MM.1S (cell line): Measurements from ENCODE around the gene AKT1S1.

Experiments
- DNase-seq: peaks from one replicate; pipeline ENCODE4 v3.0.0-alpha.2; 2015
- H2AFZ ChIP-seq: fragments of 300-600 bp; sonication (generic); 2 replicates; pipeline ENCODE4 v1.6.0; 2016; ENCODE audit warnings: antibody characterized with exemption, low read length
- H3F3A ChIP-seq: fragments of 300-600 bp; sonication (generic); 2 replicates; pipeline ENCODE4 v1.6.1; 2016; ENCODE audit warnings: mild to moderate bottlenecking, antibody characterized with exemption, low read length, moderate library complexity, mixed read lengths; ENCODE audit not compliant: insufficient read depth
- H3K27ac ChIP-seq: fragments of 300-600 bp; sonication (generic); 2 replicates; pipeline ENCODE4 v1.5.1; 2016; ENCODE audit warnings: mild to moderate bottlenecking, low read length
- H3K27me3 ChIP-seq: fragments of 300-600 bp; sonication (generic); replicated peaks from 2 replicates; pipeline ENCODE4 v1.6.0; 2016; ENCODE audit warnings: low read length; ENCODE audit not compliant: insufficient read depth
- H3K36me3 ChIP-seq: fragments of 300-600 bp; sonication (generic); replicated peaks from 2 replicates; pipeline ENCODE4 v1.6.1; 2016; ENCODE audit warnings: mild to moderate bottlenecking, low read length, mixed read lengths; ENCODE audit not compliant: insufficient read depth
- H3K4me1 ChIP-seq: fragments of 300-600 bp; sonication (generic); 2 replicates; pipeline ENCODE4 v1.6.1; 2016; ENCODE audit warnings: low read length, mixed read lengths
- H3K4me2 ChIP-seq: fragments of 300-600 bp; sonication (generic); 2 replicates; pipeline ENCODE4 v1.6.0; 2016; ENCODE audit warnings: low read depth, low read length
- H3K4me3 ChIP-seq: fragments of 300-600 bp; sonication (generic); 2 replicates; pipeline ENCODE4 v1.5.1; 2016; ENCODE audit warnings: low read length, mixed read lengths
- H3K79me2 ChIP-seq: fragments of 300-600 bp; sonication (generic); 2 replicates; pipeline ENCODE4 v1.6.1; 2016; ENCODE audit warnings: mixed run types, low read length, mixed read lengths
- H3K9ac ChIP-seq: fragments of 300-600 bp; sonication (generic); 2 replicates; pipeline ENCODE4 v1.6.1; 2016; ENCODE audit warnings: low read length, mixed read lengths
- H3K9me2 ChIP-seq: fragments of 300-600 bp; sonication (generic); replicated peaks from 2 replicates; pipeline ENCODE4 v1.6.1; 2016; ENCODE audit warnings: mild to moderate bottlenecking, low read length, mixed read lengths; ENCODE audit not compliant: insufficient read depth
- H3K9me3 ChIP-seq: fragments of 300-600 bp; sonication (generic); replicated peaks from 2 replicates; pipeline ENCODE4 v1.6.1; 2016; ENCODE audit warnings: mild to moderate bottlenecking, low read length, mixed read lengths; ENCODE audit not compliant: insufficient read depth
- H4K20me1 ChIP-seq: fragments of 300-600 bp; sonication (generic); 2 replicates; pipeline ENCODE4 v1.6.1; 2016; ENCODE audit warnings: mild to moderate bottlenecking, low read length, moderate library complexity, mixed read lengths; ENCODE audit not compliant: insufficient read depth
- EZH2 ChIP-seq: fragments of 300-600 bp; sonication (generic); optimal IDR thresholded peaks from 2 replicates; pipeline ENCODE3; 2017; ENCODE audit warnings: low read depth, mild to moderate bottlenecking, antibody characterized with exemption, low read length, mixed read lengths
- EZH2phosphoT487 ChIP-seq: fragments of 300-600 bp; sonication (generic); IDR thresholded peaks from 2 replicates; pipeline ENCODE4 v1.6.1; 2018; ENCODE audit warnings: antibody characterized with exemption, low read length
- TF ChIP-seq, protein P1 (sequence below): fragments of 300-600 bp; sonication (generic); IDR thresholded peaks from 2 replicates; pipeline ENCODE4 v1.5.1; 2016; ENCODE audit warnings: antibody characterized with exemption, low read length, mixed read lengths

AKT1S1 gene

DNA sequence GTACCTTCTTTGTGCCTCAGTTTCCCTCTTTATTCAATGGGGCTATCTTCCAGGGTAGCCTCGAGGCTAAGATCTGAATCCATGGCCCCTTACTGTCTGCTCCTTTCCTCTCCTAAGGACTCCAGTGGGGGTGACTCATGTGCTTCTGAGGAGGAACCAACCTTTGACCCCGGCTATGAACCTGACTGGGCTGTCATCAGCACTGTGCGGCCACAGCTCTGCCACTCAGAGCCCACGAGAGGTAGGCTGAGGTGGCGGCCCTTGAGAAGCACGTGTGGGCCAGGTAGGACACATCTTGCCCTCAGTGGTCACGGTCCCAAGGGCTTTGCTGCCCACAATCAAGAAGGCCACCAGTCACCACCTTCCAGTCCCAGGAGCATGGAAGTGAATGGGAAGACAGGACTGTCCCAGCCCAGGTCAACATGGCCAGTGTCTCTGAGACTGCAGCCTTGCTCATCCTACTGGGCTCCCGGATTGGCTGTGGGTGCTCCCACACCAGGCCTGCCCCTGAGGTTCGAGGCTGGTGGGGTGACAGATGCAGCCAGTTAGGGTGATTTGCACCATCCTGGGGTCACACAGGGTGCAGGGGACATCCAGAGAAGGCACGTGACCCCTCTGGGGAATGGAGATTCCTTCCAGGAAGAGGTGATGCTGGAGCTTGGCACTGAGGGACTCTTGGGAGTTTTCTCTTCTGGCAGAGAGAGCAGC, 3.2 kb upstream of the AKT1S1 start:
- Histone ChIP-seq H3K4me1 (peaks cover 3% of the 10 kb centered on the region; the same call in 1 of the 2 replicates), H3K9ac (no peak overlapping the region)
- TF ChIP-seq, protein P1, sequence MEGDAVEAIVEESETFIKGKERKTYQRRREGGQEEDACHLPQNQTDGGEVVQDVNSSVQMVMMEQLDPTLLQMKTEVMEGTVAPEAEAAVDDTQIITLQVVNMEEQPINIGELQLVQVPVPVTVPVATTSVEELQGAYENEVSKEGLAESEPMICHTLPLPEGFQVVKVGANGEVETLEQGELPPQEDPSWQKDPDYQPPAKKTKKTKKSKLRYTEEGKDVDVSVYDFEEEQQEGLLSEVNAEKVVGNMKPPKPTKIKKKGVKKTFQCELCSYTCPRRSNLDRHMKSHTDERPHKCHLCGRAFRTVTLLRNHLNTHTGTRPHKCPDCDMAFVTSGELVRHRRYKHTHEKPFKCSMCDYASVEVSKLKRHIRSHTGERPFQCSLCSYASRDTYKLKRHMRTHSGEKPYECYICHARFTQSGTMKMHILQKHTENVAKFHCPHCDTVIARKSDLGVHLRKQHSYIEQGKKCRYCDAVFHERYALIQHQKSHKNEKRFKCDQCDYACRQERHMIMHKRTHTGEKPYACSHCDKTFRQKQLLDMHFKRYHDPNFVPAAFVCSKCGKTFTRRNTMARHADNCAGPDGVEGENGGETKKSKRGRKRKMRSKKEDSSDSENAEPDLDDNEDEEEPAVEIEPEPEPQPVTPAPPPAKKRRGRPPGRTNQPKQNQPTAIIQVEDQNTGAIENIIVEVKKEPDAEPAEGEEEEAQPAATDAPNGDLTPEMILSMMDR: no peak
- no peak for TF ChIP-seq EZH2
- no peak for TF ChIP-seq EZH2phosphoT487

DNA sequence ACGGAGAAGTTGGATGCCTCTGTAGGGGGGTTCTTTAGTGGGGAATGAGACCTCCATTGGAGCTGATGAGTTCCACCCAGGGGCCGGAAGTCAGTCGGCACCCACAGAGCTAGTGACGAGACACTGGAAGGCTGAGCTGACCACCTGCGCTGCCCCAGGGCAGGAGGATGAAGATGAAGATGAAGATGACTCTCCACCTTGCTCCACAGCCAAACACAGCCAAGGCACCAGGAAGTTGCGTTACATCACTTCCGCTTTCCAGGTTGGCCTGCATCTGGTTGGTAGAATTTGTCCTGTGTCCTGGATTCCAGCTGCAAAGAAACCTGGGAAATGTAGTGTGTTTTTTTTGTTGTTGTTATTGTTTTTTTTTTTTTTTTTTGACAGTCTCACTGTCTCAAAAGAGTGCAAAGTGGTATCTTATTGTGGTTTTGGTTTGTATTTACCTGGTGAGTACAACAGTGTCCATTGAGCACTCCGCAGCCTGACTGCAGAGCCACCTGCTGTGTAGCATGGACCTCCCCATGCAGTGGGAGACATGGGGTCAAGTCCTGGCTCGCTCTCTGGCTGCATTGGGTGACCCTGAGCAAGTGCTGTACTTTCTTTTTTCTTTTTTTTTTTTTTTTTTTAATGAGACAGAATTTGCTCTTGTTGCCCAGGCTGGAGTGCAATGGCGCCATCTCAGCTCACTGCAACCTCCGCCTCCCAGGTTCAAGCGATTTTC, 2.2 kb upstream of the AKT1S1 start:
- Histone ChIP-seq H3K9me3 (no peaks in the 10 kb centered on the region), H3K9ac (no peak overlapping the region), H4K20me1 (no peaks in the 10 kb centered on the region), H3K4me3 (no peak overlapping the region), H2AFZ (no peak overlapping the region), H3K36me3 (no peaks in the 10 kb centered on the region; the same call in 1 of the 2 replicates), H3K79me2 (peaks cover 36% of the 10 kb centered on the region), H3K27ac (no peak overlapping the region), H3K9me2 (no peaks in the 10 kb centered on the region), H3K4me2 (no peak overlapping the region), H3K4me1 (peaks cover 4% of the 10 kb centered on the region; the same call in 1 of the 2 replicates), H3K27me3 (no peaks in the 10 kb centered on the region), H3F3A (peaks cover 4% of the 10 kb centered on the region; the same call in 1 of the 2 replicates)
- no peak for TF ChIP-seq EZH2phosphoT487
- no peak for TF ChIP-seq EZH2
- TF ChIP-seq, protein P1: no peak
- DNase-seq: no peak

More for the DNA sequence above, 3.2 kb upstream of the AKT1S1 start:
- Histone ChIP-seq H3K9me2 (no peaks in the 10 kb centered on the region), H3K4me3 (no peak overlapping the region), H3F3A (peaks cover 4% of the 10 kb centered on the region; the same call in 1 of the 2 replicates), H4K20me1 (no peaks in the 10 kb centered on the region), H2AFZ (no peak overlapping the region), H3K27ac (no peak overlapping the region), H3K79me2 (peaks cover 27% of the 10 kb centered on the region), H3K9me3 (no peaks in the 10 kb centered on the region), H3K4me2 (no peak overlapping the region), H3K36me3 (no peaks in the 10 kb centered on the region; the same call in 1 of the 2 replicates), H3K27me3 (no peaks in the 10 kb centered on the region)
- no peak for DNase-seq

DNA sequence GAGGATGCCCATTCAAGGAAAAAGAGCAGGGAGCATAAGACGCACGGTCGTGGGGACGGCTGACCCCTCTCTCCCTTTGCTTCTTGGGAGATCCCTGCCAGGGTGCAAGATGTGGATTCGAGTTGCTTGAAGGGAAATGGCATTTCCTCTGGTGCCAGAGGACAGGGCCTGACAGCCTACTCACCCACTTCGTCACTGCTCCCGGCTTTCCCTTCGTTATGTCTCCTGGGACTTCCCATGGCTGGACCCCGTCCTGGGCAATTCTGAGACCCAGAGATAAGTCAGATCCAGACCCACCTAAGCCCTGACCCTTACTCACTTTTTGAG, 1.6 kb upstream of the AKT1S1 start:
- peak overlapping the region; percentile 99; the same call in 1 of the 2 replicates for H3K4me3 ChIP-seq
- peaks cover 4% of the 10 kb centered on the region; the same call in 1 of the 2 replicates for H3K4me1 ChIP-seq
- no peaks in the 10 kb centered on the region for H3K27me3 ChIP-seq
- H3K79me2 ChIP-seq: peaks cover 43% of the 10 kb centered on the region
- H3K9ac ChIP-seq: peak overlapping the region; percentile 97; the same call in 1 of the 2 replicates
- H2AFZ ChIP-seq: no peak overlapping the region
- no peaks in the 10 kb centered on the region for H3K9me3 ChIP-seq
- H3K4me2 ChIP-seq: peak overlapping the region; percentile 96
- TF ChIP-seq EZH2: no peak
- TF ChIP-seq EZH2phosphoT487: no peak
- TF ChIP-seq, protein P1: no peak
- peaks cover 4% of the 10 kb centered on the region; the same call in 1 of the 2 replicates for H3F3A ChIP-seq
- no peaks in the 10 kb centered on the region for H3K9me2 ChIP-seq
- H4K20me1 ChIP-seq: no peaks in the 10 kb centered on the region
- H3K36me3 ChIP-seq: no peaks in the 10 kb centered on the region; the same call in 1 of the 2 replicates
- H3K27ac ChIP-seq: no peak overlapping the region
- no peak for DNase-seq
